Vagina (tissue), 2 donors: ENCODE data around the gene RSPH9.

Source experiments
- POLR2A ChIP-seq, 2 donors: fragments of 450-650 bp; IDR thresholded peaks; one replicate each; pipeline ENCODE4 v1.6.1; 2017; ENCODE audit warnings: antibody characterized with exemption in 2 of 2, mild to moderate bottlenecking in 2 of 2, moderate library complexity in 2 of 2
- POLR2AphosphoS5 ChIP-seq, 2 donors: sonication (generic); formaldehyde crosslinking; IDR thresholded peaks; one replicate each; pipeline ENCODE4 v1.9.0; 2017; ENCODE audit warnings: antibody characterized with exemption in 2 of 2, mild to moderate bottlenecking in 2 of 2, low read depth in 1 of 2; ENCODE audit not compliant: insufficient read depth in 1 of 2
- TF ChIP-seq, protein P1 (sequence below), 3 experiments: fragments of 450-650 bp in 2 of 3; fragments of 200-600 bp in 1 of 3; sonication (generic) in 1 of 3; IDR thresholded peaks; one replicate each; pipeline ENCODE4 v1.5.1; 2017 to 2019; ENCODE audit warnings: antibody characterized with exemption in 3 of 3, mild to moderate bottlenecking in 2 of 3, moderate library complexity in 2 of 3

GRCh38 chr6:43608807-43609206 is 36.0 kb upstream of the RSPH9 start:
- TF ChIP-seq POLR2A (IDR thresholded peaks at IDR 0.05) (no peak), POLR2AphosphoS5 (IDR thresholded peaks at IDR 0.05; ENCODE audit: insufficient read depth in 1 of 2, low read depth in 1 of 2) (no peak)
- TF ChIP-seq, protein P1, sequence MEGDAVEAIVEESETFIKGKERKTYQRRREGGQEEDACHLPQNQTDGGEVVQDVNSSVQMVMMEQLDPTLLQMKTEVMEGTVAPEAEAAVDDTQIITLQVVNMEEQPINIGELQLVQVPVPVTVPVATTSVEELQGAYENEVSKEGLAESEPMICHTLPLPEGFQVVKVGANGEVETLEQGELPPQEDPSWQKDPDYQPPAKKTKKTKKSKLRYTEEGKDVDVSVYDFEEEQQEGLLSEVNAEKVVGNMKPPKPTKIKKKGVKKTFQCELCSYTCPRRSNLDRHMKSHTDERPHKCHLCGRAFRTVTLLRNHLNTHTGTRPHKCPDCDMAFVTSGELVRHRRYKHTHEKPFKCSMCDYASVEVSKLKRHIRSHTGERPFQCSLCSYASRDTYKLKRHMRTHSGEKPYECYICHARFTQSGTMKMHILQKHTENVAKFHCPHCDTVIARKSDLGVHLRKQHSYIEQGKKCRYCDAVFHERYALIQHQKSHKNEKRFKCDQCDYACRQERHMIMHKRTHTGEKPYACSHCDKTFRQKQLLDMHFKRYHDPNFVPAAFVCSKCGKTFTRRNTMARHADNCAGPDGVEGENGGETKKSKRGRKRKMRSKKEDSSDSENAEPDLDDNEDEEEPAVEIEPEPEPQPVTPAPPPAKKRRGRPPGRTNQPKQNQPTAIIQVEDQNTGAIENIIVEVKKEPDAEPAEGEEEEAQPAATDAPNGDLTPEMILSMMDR (IDR thresholded peaks at IDR 0.05) = no peak
